ENCODE data around the gene HS3ST6. TPM values are rescaled to one million over a fixed set of nuclear protein-coding genes. Genes with fewer than 3 reads are reported as not detected.
"Not testable (repeated sequence)": the region's sequence is repeated elsewhere in the genome, so short reads cannot be mapped to it uniquely, and the experiment has no call there.

Gene HS3ST6
- total RNA-seq, 1 experiment from 2014 or later = not detected

- RAD21 ChIA-PET (ENCODE audit: low non-redundant PET in 1 of 2, low total read pairs in 2 of 2, uncharacterized antibody in 2 of 2, unreplicated experiment in 2 of 2); H3K9me3 ChIP-seq (ENCODE audit: control insufficient read depth in 1 of 2, insufficient read depth in 1 of 2, low read depth in 1 of 2, low read length in 2 of 2); CTCF ChIA-PET; H3K9me2 ChIP-seq (ENCODE audit: insufficient read depth); H3K27me3 ChIP-seq (ENCODE audit: insufficient read depth, low read length); DNase-seq (ENCODE audit: low read depth, low spot score); ATAC-seq; intact Hi-C loops (cut with micrococcal nuclease); H2AFZ ChIP-seq (ENCODE audit: low read depth, low read length, poor library complexity, severe bottlenecking): not testable (repeated sequence)
- POLR2A ChIA-PET = interaction anchor here (0.6 to 5.9 kb wide), 6 partner anchors 8 to 164 kb away, joined by 3 to 104 read pairs (median 9); partner anchors contain the start of genes GFER, MSRB1, NOXO1 and TBL3
- H3K9ac ChIP-seq (ENCODE audit: low read length) = peak overlapping the region; percentile 93
- peaks cover 72% of the 10 kb centered on the region for H3K79me2 ChIP-seq (ENCODE audit: insufficient read depth, low read length)
- H3K36me3 ChIP-seq (ENCODE audit: control insufficient read depth in 1 of 2, insufficient read depth in 2 of 2, low read length in 2 of 2) = peaks cover 6 to 20% of the 10 kb centered on the region in 2 experiments
- TF ChIP-seq POLR2AphosphoS5 (IDR thresholded peaks at IDR 0.05; ENCODE audit: low read depth, low read length) = peak; percentile 24; the same call in 1 of the 2 replicates
- peaks cover 11 to 46% of the 10 kb centered on the region in 2 experiments for H3K4me1 ChIP-seq (ENCODE audit: control insufficient read depth in 1 of 2, insufficient read depth in 2 of 2, low read length in 2 of 2)
- H3K4me2 ChIP-seq (ENCODE audit: low read length) = peak overlapping the region; percentile 88
- H3K4me3 ChIP-seq (replicated peaks in 1 of 2; ENCODE audit: low read depth in 1 of 2, low read length in 2 of 2) = peak overlapping the region; percentile 65 to 73
- TSS peak; percentile 79 for BruUV-seq (replicated peaks)
- peak overlapping the region; percentile 94 for H3K27ac ChIP-seq (ENCODE audit: low read depth, low read length)
- peaks cover 11% of the 10 kb centered on the region; the same call in 1 of the 2 replicates for H4K20me1 ChIP-seq (ENCODE audit: insufficient read depth)
These were observed 44.2 kb upstream of the HS3ST6 start for GRCh38 chr16:1962161-1963153.

GRCh38 chr16:1961651-1962067, 43.4 kb upstream of the HS3ST6 start:
- peak overlapping the region; percentile 13 to 73 for H3K4me3 ChIP-seq (replicated peaks in 1 of 2; ENCODE audit: low read depth in 1 of 2, low read length in 2 of 2)
- ATAC-seq (peak; percentile 4), DNase-seq (ENCODE audit: low read depth, low spot score) (no peak)
- RAD21 ChIA-PET (ENCODE audit: low non-redundant PET in 1 of 2, low total read pairs in 2 of 2, uncharacterized antibody in 2 of 2, unreplicated experiment in 2 of 2) = no interaction called here
- peak overlapping the region; percentile 93 for H3K9ac ChIP-seq (ENCODE audit: low read length)
- peak overlapping the region; percentile 88 for H3K4me2 ChIP-seq (ENCODE audit: low read length)
- CTCF ChIA-PET = interaction anchor here (1.7 kb wide), 1 partner anchor 179 kb away, joined by 3 read pairs; no protein-coding TSS in a partner anchor
- peaks cover 11% of the 10 kb centered on the region; the same call in 1 of the 2 replicates for H4K20me1 ChIP-seq (ENCODE audit: insufficient read depth)
- no TSS peak for BruUV-seq (replicated peaks)
- H3K9me2 ChIP-seq (ENCODE audit: insufficient read depth) = no peaks in the 10 kb centered on the region
- peaks cover 6 to 20% of the 10 kb centered on the region in 2 experiments for H3K36me3 ChIP-seq (ENCODE audit: control insufficient read depth in 1 of 2, insufficient read depth in 2 of 2, low read length in 2 of 2)
- no peak overlapping the region for H2AFZ ChIP-seq (ENCODE audit: low read depth, low read length, poor library complexity, severe bottlenecking)
- no peaks in the 10 kb centered on the region for H3K9me3 ChIP-seq (ENCODE audit: control insufficient read depth in 1 of 2, insufficient read depth in 1 of 2, low read depth in 1 of 2, low read length in 2 of 2)
- intact Hi-C loops (cut with micrococcal nuclease) = no loop called here
- H3K4me1 ChIP-seq (ENCODE audit: control insufficient read depth in 1 of 2, insufficient read depth in 2 of 2, low read length in 2 of 2) = peaks cover 11 to 46% of the 10 kb centered on the region in 2 experiments
- H3K79me2 ChIP-seq (ENCODE audit: insufficient read depth, low read length) = peaks cover 69% of the 10 kb centered on the region
- POLR2A ChIA-PET = interaction anchor here (0.6 to 3.2 kb wide), 7 partner anchors 9 to 163 kb away, joined by 3 to 21 read pairs (median 5); partner anchors contain the start of genes MSRB1 and TBL3
- TF ChIP-seq POLR2A (IDR thresholded peaks at IDR 0.05; ENCODE audit: borderline replicate concordance, extremely low read depth, insufficient read depth, insufficient read length) (peak; percentile 88), CTCF (IDR thresholded peaks at IDR 0.05 in 2 of 3, conservative IDR thresholded peaks at IDR 0.05 in 1 of 3; ENCODE audit: borderline replicate concordance in 1 of 3, insufficient read depth in 1 of 3, low read depth in 2 of 3, low read length in 2 of 3) (no peak)
- H3K27me3 ChIP-seq (ENCODE audit: insufficient read depth, low read length) = no peaks in the 10 kb centered on the region
- peak overlapping the region; percentile 94 for H3K27ac ChIP-seq (ENCODE audit: low read depth, low read length)
